ENCODE data around the gene ECHDC1. TPM values are rescaled to one million over a fixed set of nuclear protein-coding genes. Genes with fewer than 3 reads are reported as not detected.

The ECHDC1 gene
- total and polyA plus RNA-seq, 4 donors, result 28.8 to 66.2 (median 50.8) TPM

GRCh38 chr6:127392301-127392700 is 48.9 kb upstream of the ECHDC1 start:
- H3K4me3 ChIP-seq (ENCODE audit: low read depth in 1 of 3, low read length in 3 of 3), result no peak overlapping the region

More at GRCh38 chr6:127392301-127392700, 48.9 kb upstream of the ECHDC1 start:
- Histone ChIP-seq H3K4me1 (ENCODE audit: control insufficient read depth in 4 of 4, insufficient read depth in 4 of 4, low read length in 3 of 4) (no peaks in the 10 kb centered on the region), H3K9ac (ENCODE audit: low read depth in 1 of 2, low read length in 2 of 2) (no peak overlapping the region), H3K27me3 (ENCODE audit: control insufficient read depth in 4 of 4, insufficient read depth in 4 of 4, low read length in 3 of 4) (no peaks in the 10 kb centered on the region), H3K36me3 (ENCODE audit: control insufficient read depth in 4 of 4, insufficient read depth in 3 of 4, low read depth in 1 of 4, low read length in 3 of 4) (no peaks in the 10 kb centered on the region), H3K9me3 (ENCODE audit: control insufficient read depth in 4 of 4, low read length in 3 of 4) (no peaks in the 10 kb centered on the region), H3K27ac (ENCODE audit: low read depth in 1 of 2, low read length in 2 of 2) (no peak overlapping the region)
- no peak for DNase-seq (ENCODE audit: low spot score)
- 89% methylated on average over 1 of the region's 1 CpG for WGBS
- no peak for TF ChIP-seq HNF4A (conservative IDR thresholded peaks at IDR 0.05)
- no peak for TF ChIP-seq YY1 (IDR thresholded peaks at IDR 0.05)
- TF ChIP-seq EGR1 (IDR thresholded peaks at IDR 0.05; ENCODE audit: low read depth in 2 of 2), result no peak
- TF ChIP-seq SP1 (IDR thresholded peaks at IDR 0.05), result no peak
- no peak for TF ChIP-seq GABPA (IDR thresholded peaks at IDR 0.05 in 1 of 2, conservative IDR thresholded peaks at IDR 0.05 in 1 of 2)
- TF ChIP-seq ZBTB33 (IDR thresholded peaks at IDR 0.05), result no peak
- TF ChIP-seq NR2F2 (IDR thresholded peaks at IDR 0.05), result no peak
- no peak for TF ChIP-seq RXRA (IDR thresholded peaks at IDR 0.05)
- TF ChIP-seq, protein P1, sequence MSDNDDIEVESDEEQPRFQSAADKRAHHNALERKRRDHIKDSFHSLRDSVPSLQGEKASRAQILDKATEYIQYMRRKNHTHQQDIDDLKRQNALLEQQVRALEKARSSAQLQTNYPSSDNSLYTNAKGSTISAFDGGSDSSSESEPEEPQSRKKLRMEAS (IDR thresholded peaks at IDR 0.05), result no peak
- no peak for TF ChIP-seq JUND (IDR thresholded peaks at IDR 0.05)
- TF ChIP-seq TAF1 (conservative IDR thresholded peaks at IDR 0.05), result no peak
- TF ChIP-seq FOXA1 (IDR thresholded peaks at IDR 0.05), result no peak
- TF ChIP-seq RAD21 (IDR thresholded peaks at IDR 0.05), result no peak
- no peak for TF ChIP-seq FOXA2 (IDR thresholded peaks at IDR 0.05)
- TF ChIP-seq, protein P2, sequence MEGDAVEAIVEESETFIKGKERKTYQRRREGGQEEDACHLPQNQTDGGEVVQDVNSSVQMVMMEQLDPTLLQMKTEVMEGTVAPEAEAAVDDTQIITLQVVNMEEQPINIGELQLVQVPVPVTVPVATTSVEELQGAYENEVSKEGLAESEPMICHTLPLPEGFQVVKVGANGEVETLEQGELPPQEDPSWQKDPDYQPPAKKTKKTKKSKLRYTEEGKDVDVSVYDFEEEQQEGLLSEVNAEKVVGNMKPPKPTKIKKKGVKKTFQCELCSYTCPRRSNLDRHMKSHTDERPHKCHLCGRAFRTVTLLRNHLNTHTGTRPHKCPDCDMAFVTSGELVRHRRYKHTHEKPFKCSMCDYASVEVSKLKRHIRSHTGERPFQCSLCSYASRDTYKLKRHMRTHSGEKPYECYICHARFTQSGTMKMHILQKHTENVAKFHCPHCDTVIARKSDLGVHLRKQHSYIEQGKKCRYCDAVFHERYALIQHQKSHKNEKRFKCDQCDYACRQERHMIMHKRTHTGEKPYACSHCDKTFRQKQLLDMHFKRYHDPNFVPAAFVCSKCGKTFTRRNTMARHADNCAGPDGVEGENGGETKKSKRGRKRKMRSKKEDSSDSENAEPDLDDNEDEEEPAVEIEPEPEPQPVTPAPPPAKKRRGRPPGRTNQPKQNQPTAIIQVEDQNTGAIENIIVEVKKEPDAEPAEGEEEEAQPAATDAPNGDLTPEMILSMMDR (IDR thresholded peaks at IDR 0.05; ENCODE audit: low read depth, low read length, missing input control), result no peak
- no peak for TF ChIP-seq REST (IDR thresholded peaks at IDR 0.05)
- no peak for TF ChIP-seq ATF3 (IDR thresholded peaks at IDR 0.05)
- no peak for TF ChIP-seq HNF4G (IDR thresholded peaks at IDR 0.05)
